Mucosa of descending colon (tissue), 3 donors: ENCODE data around the gene FTO. TPM values are rescaled to one million over a fixed set of nuclear protein-coding genes. Genes with fewer than 3 reads are reported as not detected.
A peak's percentile ranks its signal among the peaks of the same experiment; 100 is the strongest.

ENCODE experiments used
- ATAC-seq: fragments of 200-7000 bp; cut with Tn5 transposase; one replicate; pipeline ENCODE4 v1.9.1; 2020; ENCODE audit warnings: mild to moderate bottlenecking, moderate library complexity
- DNase-seq, 3 donors: peaks; one replicate each; pipeline ENCODE4 v3.0.0-alpha.2; 2020
- H3K36me3 ChIP-seq: fragments of 200-600 bp; one replicate; pipeline ENCODE4 v1.8.0; 2021; ENCODE audit warnings: low read depth, mild to moderate bottlenecking
- H3K4me1 ChIP-seq: fragments of 200-600 bp; one replicate; pipeline ENCODE4 v1.8.0; 2021; ENCODE audit warnings: low read depth, mild to moderate bottlenecking
- H3K4me3 ChIP-seq: fragments of 200-600 bp; one replicate; pipeline ENCODE4 v1.8.0; 2021; ENCODE audit warnings: mild to moderate bottlenecking
- H3K9me3 ChIP-seq: fragments of 200-600 bp; one replicate; pipeline ENCODE4 v1.8.0; 2021; ENCODE audit warnings: mild to moderate bottlenecking
- CTCF ChIP-seq: fragments of 200-600 bp; IDR thresholded peaks from one replicate; pipeline ENCODE4 v1.8.0; 2022; ENCODE audit warnings: antibody characterized with exemption, mild to moderate bottlenecking
- intact Hi-C, 2 donors: fragments of 100-400 bp; cut with DNase I in 1 of 2; cut with micrococcal nuclease in 1 of 2; formaldehyde crosslinking; loops; one replicate each; pipeline versions ENCODE4 v1.11.0 to v1.11.1; 2022; cut with DNase I, micrococcal nuclease
- total RNA-seq, 3 donors: library from RNA; stranded (reverse); fragmentation: NEBNext Ultra II Directional in 2 of 3; extraction: Animal tissue kit (Norgen Biotek cat#: 25700) in 2 of 3; gene quantifications; one replicate each; pipeline versions ENCODE4 v1.2.1 to v1.2.4, GENCODE V29; 2021 to 2023
- donor health status: DM: no; HTN: no; CAD: no; lungs with moderate emphysema.
- donor health status: DM: no; HTN: no; CAD: no.
- donor health status: DM: no; HTN: yes; CAD: no.

Gene FTO
- total RNA-seq, 3 donors from 2014 or later, result 38.0 to 81.7 (median 39.1) TPM

DNA sequence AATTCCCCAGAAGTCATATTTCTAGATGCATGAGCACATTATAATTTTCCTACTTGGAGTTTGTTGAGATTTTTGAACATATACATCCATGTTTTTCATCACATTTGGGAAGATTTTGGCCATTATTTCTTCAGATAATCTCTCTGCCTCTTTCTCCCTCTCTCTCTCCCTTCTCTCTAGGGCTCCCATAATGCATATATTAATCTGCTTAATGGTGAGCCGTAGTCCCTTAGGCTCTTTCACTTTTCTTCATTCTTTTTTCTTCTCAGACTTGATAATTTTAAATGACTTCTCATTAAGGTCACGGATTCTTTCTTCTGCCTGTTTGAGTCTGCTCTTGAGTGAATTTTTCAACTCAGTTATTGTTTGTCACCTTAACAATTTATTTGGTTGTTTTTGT, 481.1 kb downstream of the FTO start:
- DNase-seq (no peak), ATAC-seq (no peak)
- H3K4me3 ChIP-seq, result no peak overlapping the region
- no peaks in the 10 kb centered on the region for H3K9me3 ChIP-seq
- intact Hi-C loops, result no loop called here
- H3K4me1 ChIP-seq, result no peaks in the 10 kb centered on the region
- no peak for TF ChIP-seq CTCF
- H3K36me3 ChIP-seq, result no peaks in the 10 kb centered on the region

DNA sequence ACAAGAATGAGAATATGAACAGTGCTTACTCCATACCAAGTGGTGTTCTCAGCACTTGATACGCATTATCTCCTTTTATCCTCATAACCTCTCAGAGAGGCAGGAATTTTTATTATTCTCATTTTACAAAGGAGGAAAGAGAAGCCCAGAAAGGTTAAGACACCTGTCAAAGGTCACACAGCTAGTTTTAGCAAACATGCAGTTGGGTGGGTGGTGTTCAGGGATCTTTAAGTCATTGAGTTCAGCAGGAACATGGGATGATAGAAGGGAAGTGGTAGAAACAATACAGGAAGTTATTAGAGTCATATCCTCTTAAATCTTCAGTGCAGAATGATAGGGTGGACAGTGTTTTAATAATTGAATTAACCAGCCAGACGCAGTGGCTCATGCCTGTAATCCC, 487.2 kb downstream of the FTO start:
- Histone ChIP-seq H3K4me1 (no peaks in the 10 kb centered on the region), H3K4me3 (no peak overlapping the region), H3K9me3 (no peaks in the 10 kb centered on the region), H3K36me3 (no peaks in the 10 kb centered on the region)
- DNase-seq, result no peak
- no peak for ATAC-seq
- no peak for TF ChIP-seq CTCF
- intact Hi-C loops, result no loop called here

DNA sequence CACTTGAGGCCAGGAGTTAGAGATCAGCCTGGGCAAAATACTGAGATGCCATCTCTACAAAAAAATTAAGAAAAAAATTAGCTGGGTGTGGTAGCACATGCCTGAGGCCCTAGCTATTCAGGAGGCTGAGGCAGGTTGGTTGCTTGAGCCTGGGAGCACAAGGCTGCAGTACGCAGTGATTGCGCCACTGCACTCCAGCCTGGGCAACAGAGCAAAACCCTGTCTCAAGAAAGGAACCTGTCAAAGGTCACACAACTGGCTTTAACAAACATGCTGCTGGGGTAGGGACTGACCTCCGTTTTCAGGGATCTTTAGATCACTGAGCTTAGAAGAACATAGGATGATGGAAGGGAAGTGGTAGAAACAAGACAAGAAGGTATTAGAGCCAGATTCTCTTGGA, 487.6 kb downstream of the FTO start:
- TF ChIP-seq CTCF, result no peak
- Histone ChIP-seq H3K9me3 (no peaks in the 10 kb centered on the region), H3K4me3 (no peak overlapping the region), H3K4me1 (no peaks in the 10 kb centered on the region), H3K36me3 (no peaks in the 10 kb centered on the region)
- DNase-seq, result no peak
- ATAC-seq, result no peak
- intact Hi-C loops, result no loop called here

DNA sequence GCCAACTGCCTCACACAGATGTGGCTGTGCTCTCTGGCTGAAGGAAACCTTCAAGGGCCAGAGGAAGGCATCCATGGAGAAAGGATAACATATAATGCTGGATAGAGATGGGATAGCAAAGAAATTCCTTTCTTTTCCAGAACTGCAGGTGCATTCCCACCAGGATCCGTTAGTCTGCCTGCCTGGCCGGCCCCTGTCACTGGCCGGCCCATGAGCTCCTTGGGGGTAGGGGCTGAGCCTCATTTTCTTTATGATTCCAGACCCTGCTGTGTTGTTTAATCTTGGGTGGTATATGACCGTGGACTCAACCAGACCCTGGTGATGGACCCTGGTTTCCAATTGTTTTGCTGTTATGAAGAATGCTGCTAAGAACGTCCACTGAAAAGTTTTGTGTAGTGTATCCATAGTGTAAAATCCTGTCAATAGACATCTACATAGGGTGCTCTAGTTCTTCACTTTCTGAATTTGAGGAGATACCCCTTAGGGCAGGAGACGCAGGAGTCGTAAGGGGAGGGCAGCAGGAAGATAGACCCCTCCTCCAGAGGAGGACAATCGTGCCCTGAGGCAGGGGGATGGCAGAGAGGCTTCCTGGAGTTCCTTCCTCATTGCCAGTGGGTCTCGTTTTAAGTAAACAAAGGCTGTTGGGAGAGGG, 489.2 kb downstream of the FTO start:
- Histone ChIP-seq H3K9me3 (no peaks in the 10 kb centered on the region), H3K4me3 (no peak overlapping the region), H3K36me3 (no peaks in the 10 kb centered on the region), H3K4me1 (no peaks in the 10 kb centered on the region)
- intact Hi-C loops, result no loop called here
- ATAC-seq (no peak), DNase-seq (no peak)
- TF ChIP-seq CTCF, result no peak

DNA sequence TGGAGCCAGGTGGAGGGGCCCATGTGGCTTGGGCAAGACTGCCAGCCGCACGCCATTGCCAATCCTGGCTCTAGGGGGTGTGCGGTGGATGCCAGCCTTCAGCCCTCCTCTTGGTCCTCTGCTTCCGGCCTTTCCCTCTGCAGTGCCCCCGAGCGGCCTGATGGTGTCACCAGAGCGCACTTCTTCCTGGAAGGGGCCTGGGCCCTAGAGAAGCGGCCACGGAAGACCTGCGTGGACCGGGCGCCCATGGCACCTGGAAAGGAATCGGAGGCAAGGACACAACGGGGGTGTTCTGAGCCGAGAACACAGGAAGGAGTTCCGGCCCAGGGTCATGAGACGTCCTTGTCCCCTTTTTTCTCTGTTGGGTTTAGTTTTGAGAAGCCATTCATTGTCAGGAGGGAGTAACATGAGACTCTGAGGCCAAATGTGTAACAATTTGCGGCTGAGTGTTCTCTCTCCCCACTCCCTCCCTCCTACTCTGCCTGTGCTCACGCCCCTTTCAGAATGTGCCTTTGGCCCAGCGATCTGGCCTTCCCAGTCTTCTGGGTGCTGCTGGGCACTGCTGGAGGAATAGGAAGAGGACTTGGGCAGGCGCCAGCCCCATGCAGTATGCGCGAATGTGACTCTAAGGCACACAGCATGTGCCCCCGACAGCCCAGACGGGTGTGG, 489.8 kb downstream of the FTO start:
- H3K4me1 ChIP-seq, result no peaks in the 10 kb centered on the region
- TF ChIP-seq CTCF, result peak; percentile 74
- ATAC-seq (peak; percentile 95), DNase-seq (peak; percentile 70 to 82 (median 71))
- no peaks in the 10 kb centered on the region for H3K9me3 ChIP-seq
- intact Hi-C loops, result no loop called here
- no peaks in the 10 kb centered on the region for H3K36me3 ChIP-seq
- no peak overlapping the region for H3K4me3 ChIP-seq
